ENCODE data around the gene VAMP4.
A peak's percentile ranks its signal among the peaks of the same experiment; 100 is the strongest.

Gene VAMP4

GRCh38 chr1:171741872-171742576 is at the start of gene VAMP4:
TSS of gene VAMP4 (minus strand) at chr1:171742065. CDS start at chr1:171738414, 3,651 bp downstream.
- intact Hi-C loops (cut with DNase I; ENCODE audit: low total_unique reads), result no loop called here
- H3K36me3 ChIP-seq, result peaks cover under 1 to 9% (median 6%) of the 10 kb centered on the region in 3 donors
- peak; percentile 88 to 94 for DNase-seq
- peaks cover 0 to 54% (median 39%) of the 10 kb centered on the region in 4 donors for H3K4me1 ChIP-seq
- TF ChIP-seq CTCF (IDR thresholded peaks at IDR 0.05), result no peak
- no peaks in the 10 kb centered on the region for H3K9me3 ChIP-seq
- peak within 1 kb of the TSS; percentile 67 to 81 for H3K4me3 ChIP-seq
- H3K27ac ChIP-seq, result peak within 1 kb of the TSS; percentile 93 to 98
- H3K27me3 ChIP-seq, result no peaks in the 10 kb centered on the region

- TF ChIP-seq CTCF (IDR thresholded peaks at IDR 0.05), result no peak
- Histone ChIP-seq H3K4me3 (no peak overlapping the region), H3K36me3 (peaks cover 88 to 100% (median 100%) of the 10 kb centered on the region in 3 donors), H3K9me3 (no peaks in the 10 kb centered on the region), H3K27ac (no peak overlapping the region), H3K27me3 (no peaks in the 10 kb centered on the region), H3K4me1 (peaks cover 0 to 5% (median 0%) of the 10 kb centered on the region in 4 donors)
- intact Hi-C loops (cut with DNase I; ENCODE audit: low total_unique reads), result no loop called here
- no peak for DNase-seq
Observed at GRCh38 chr1:171790318-171790717, 48.5 kb upstream of the VAMP4 start.

- Histone ChIP-seq H3K9me3 (no peaks in the 10 kb centered on the region), H3K36me3 (peaks cover 79 to 98% (median 95%) of the 10 kb centered on the region in 3 donors), H3K27me3 (no peaks in the 10 kb centered on the region), H3K4me3 (no peak overlapping the region), H3K4me1 (peaks cover 0 to 21% (median 10%) of the 10 kb centered on the region in 4 donors), H3K27ac (no peak overlapping the region)
- DNase-seq, result no peak
- intact Hi-C loops (cut with DNase I; ENCODE audit: low total_unique reads), result loop anchor here (10.0 kb wide), 1 partner anchor 746 kb away; the partner anchor contains the start of gene SUCO
- no peak for TF ChIP-seq CTCF (IDR thresholded peaks at IDR 0.05)
Observed at GRCh38 chr1:171788696-171789095, 46.8 kb upstream of the VAMP4 start.

- Histone ChIP-seq H3K36me3 (peaks cover 73 to 93% (median 90%) of the 10 kb centered on the region in 3 donors), H3K27ac (no peak overlapping the region), H3K27me3 (no peaks in the 10 kb centered on the region), H3K4me3 (no peak overlapping the region), H3K9me3 (no peaks in the 10 kb centered on the region), H3K4me1 (peaks cover 0 to 29% (median 13%) of the 10 kb centered on the region in 4 donors)
- TF ChIP-seq CTCF (IDR thresholded peaks at IDR 0.05), result no peak
- intact Hi-C loops (cut with DNase I; ENCODE audit: low total_unique reads), result loop anchor here (10.0 kb wide), 1 partner anchor 747 kb away; the partner anchor contains the start of gene SUCO
- DNase-seq, result no peak
Observed at GRCh38 chr1:171787686-171788480, 46.0 kb upstream of the VAMP4 start.

GRCh38 chr1:171786534-171786933 is 44.7 kb upstream of the VAMP4 start:
- Histone ChIP-seq H3K4me3 (no peak overlapping the region), H3K9me3 (no peaks in the 10 kb centered on the region), H3K27me3 (no peaks in the 10 kb centered on the region), H3K27ac (no peak overlapping the region), H3K36me3 (peaks cover 65 to 79% (median 76%) of the 10 kb centered on the region in 3 donors), H3K4me1 (peaks cover 0 to 38% (median 22%) of the 10 kb centered on the region in 4 donors)
- no peak for TF ChIP-seq CTCF (IDR thresholded peaks at IDR 0.05)
- intact Hi-C loops (cut with DNase I; ENCODE audit: low total_unique reads), result loop anchor here (10.0 kb wide), 1 partner anchor 748 kb away; the partner anchor contains the start of gene SUCO
- DNase-seq, result no peak

Measured in tibial artery (tissue), 4 donors.